Right lobe of liver (tissue), 6 donors: ENCODE results near the gene KLK3. TPM values are rescaled to one million over a fixed set of nuclear protein-coding genes. Genes with fewer than 3 reads are reported as not detected.

Experiments used
- ATAC-seq, 4 donors: fragments of 200-7000 bp; cut with Tn5 transposase; one replicate each; pipeline ENCODE4 v1.9.1; 2020; ENCODE audit warnings: mild to moderate bottlenecking in 4 of 4, moderate library complexity in 4 of 4
- DNase-seq, 3 donors: peaks; one replicate each; pipeline ENCODE4 v3.0.0-alpha.2; 2020
- H3K27ac ChIP-seq, 3 donors: fragments of 200-600 bp; one replicate each; pipeline ENCODE4 v1.8.0; 2022
- H3K27me3 ChIP-seq, 2 donors: fragments of 200-600 bp; one replicate each; pipeline ENCODE4 v1.8.0; 2022
- H3K36me3 ChIP-seq, 4 donors: fragments of 200-600 bp; sonication (generic) in 1 of 4; one replicate each; pipeline versions ENCODE4 v1.5.1 to v1.8.0; 2017 to 2022; ENCODE audit warnings: control low read depth in 1 of 4
- H3K4me1 ChIP-seq, 4 donors: fragments of 200-600 bp; sonication (generic) in 1 of 4; one replicate each; pipeline versions ENCODE4 v1.5.1 to v1.8.0; 2017 to 2022; ENCODE audit warnings: control low read depth in 1 of 4
- H3K4me3 ChIP-seq, 3 donors: fragments of 200-600 bp; one replicate each; pipeline ENCODE4 v1.8.0; 2022
- H3K9me3 ChIP-seq, 4 donors: fragments of 200-600 bp; sonication (generic) in 1 of 4; one replicate each; pipeline versions ENCODE4 v1.5.1 to v1.8.0; 2017 to 2022; ENCODE audit warnings: control low read depth in 1 of 4
- CTCF ChIP-seq, 4 donors: fragments of 200-600 bp in 3 of 4; fragments of 450-650 bp in 1 of 4; IDR thresholded peaks; one replicate each; pipeline versions ENCODE4 v1.5.1 to v1.8.0; 2016 to 2022; ENCODE audit warnings: antibody characterized with exemption in 4 of 4, mild to moderate bottlenecking in 2 of 4
- POLR2A ChIP-seq: fragments of 450-650 bp; IDR thresholded peaks from one replicate; pipeline ENCODE4 v1.6.1; 2017; ENCODE audit warnings: antibody characterized with exemption, mild to moderate bottlenecking
- WGBS: methylation state at CpG from one replicate; pipeline ENCODE4 v1.1.6; 2018; ENCODE audit warnings: low coverage, low lambda C conversion rate; ENCODE audit not compliant: insufficient coverage; ENCODE audit errors: missing lambda C conversion rate; 5-methylcytosine and 5-hydroxymethylcytosine counted together
- intact Hi-C, 2 donors: fragments of 100-400 bp; cut with DNase I; formaldehyde crosslinking; loops; one replicate each; pipeline versions ENCODE4 v1.11.2 to v1.14.1; 2022
- total RNA-seq, 6 experiments: library from RNA; depleted of rRNA in 2 of 6; stranded (reverse); fragments of >200 nt in 2 of 6; fragmentation: NEBNext Ultra II Directional in 3 of 6; extraction: Animal tissue kit (Norgen Biotek cat#: 25700) in 3 of 6; gene quantifications; one replicate each; pipeline versions ENCODE4 v1.1.0 to v1.2.4, GENCODE V29; 2016 to 2023
- donor health status: DM: no; HTN: yes; CAD: no.
- donor health status: DM: no; HTN: no; CAD: no.
- donor health status: DM: no; HTN: no; CAD: no.
- donor health status: DM: no; HTN: yes; CAD: no.
- donor health status: DM: no; HTN: yes; CAD: no.

KLK3 gene
- total RNA-seq, 6 experiments from 2014 or later: not detected

- ATAC-seq: no peak
- no peak overlapping the region for H3K4me3 ChIP-seq
- TF ChIP-seq POLR2A: no peak
- TF ChIP-seq CTCF (IDR thresholded peaks at IDR 0.05): no peak
- 3% methylated on average over 13 of the region's 15 CpGs for WGBS
- H3K4me1 ChIP-seq: peaks cover 0 to 4% (median 0%) of the 10 kb centered on the region in 4 donors
- peaks cover 0 to 2% of the 10 kb centered on the region in 2 donors for H3K27me3 ChIP-seq
- intact Hi-C loops: no loop called here
- H3K27ac ChIP-seq: no peak overlapping the region
- no peaks in the 10 kb centered on the region for H3K36me3 ChIP-seq
- DNase-seq: no peak
- no peaks in the 10 kb centered on the region for H3K9me3 ChIP-seq
Observed at GRCh38 chr19:50820086-50820485, 34.6 kb upstream of the KLK3 start.

- Histone ChIP-seq H3K27ac (no peak overlapping the region), H3K4me3 (no peak overlapping the region), H3K27me3 (peaks cover 0 to 2% of the 10 kb centered on the region in 2 donors), H3K9me3 (no peaks in the 10 kb centered on the region), H3K4me1 (peaks cover 0 to 4% (median 0%) of the 10 kb centered on the region in 4 donors), H3K36me3 (no peaks in the 10 kb centered on the region)
- 4% methylated on average over 16 of the region's 21 CpGs for WGBS
- ATAC-seq (no peak), DNase-seq (no peak)
- TF ChIP-seq CTCF (IDR thresholded peaks at IDR 0.05) (no peak), POLR2A (no peak)
- intact Hi-C loops: no loop called here
Observed at GRCh38 chr19:50820549-50821247, 34.0 kb upstream of the KLK3 start.

DNA sequence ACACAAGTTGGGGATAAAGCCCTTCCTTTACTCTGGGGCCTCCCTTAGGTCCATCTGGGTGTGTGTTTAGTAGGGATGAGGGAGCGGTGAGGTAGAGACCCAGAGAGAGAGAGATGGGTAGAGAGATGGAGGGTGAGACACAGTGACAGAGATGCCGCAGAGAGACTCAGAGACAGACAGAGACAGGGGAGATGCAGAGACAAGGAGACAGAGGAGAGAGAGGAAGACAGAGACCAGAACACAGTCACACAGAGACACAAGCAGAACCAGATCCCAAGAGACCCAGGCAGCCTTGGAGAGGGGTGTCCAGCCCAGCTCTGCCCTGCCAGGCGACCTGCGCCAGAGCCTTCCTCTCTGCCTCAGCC is 33.5 kb upstream of the KLK3 start:
- intact Hi-C loops: no loop called here
- ATAC-seq (no peak), DNase-seq (no peak)
- H3K36me3 ChIP-seq: no peaks in the 10 kb centered on the region
- 67% methylated on average over 1 of the region's 4 CpGs for WGBS
- TF ChIP-seq POLR2A (no peak), CTCF (IDR thresholded peaks at IDR 0.05) (no peak)
- peaks cover 0 to 4% (median 0%) of the 10 kb centered on the region in 4 donors for H3K4me1 ChIP-seq
- H3K27ac ChIP-seq: no peak overlapping the region
- H3K4me3 ChIP-seq: no peak overlapping the region
- H3K9me3 ChIP-seq: no peaks in the 10 kb centered on the region
- peaks cover 0 to 2% of the 10 kb centered on the region in 2 donors for H3K27me3 ChIP-seq

- H3K4me1 ChIP-seq: peaks cover 0 to 4% (median 0%) of the 10 kb centered on the region in 4 donors
- TF ChIP-seq POLR2A (no peak), CTCF (IDR thresholded peaks at IDR 0.05) (no peak)
- DNase-seq (no peak), ATAC-seq (no peak)
- peaks cover 0 to 2% of the 10 kb centered on the region in 2 donors for H3K27me3 ChIP-seq
- H3K27ac ChIP-seq: no peak overlapping the region
- H3K4me3 ChIP-seq: no peak overlapping the region
- intact Hi-C loops: no loop called here
- H3K36me3 ChIP-seq: no peaks in the 10 kb centered on the region
- WGBS: 35% methylated on average over 5 of the region's 8 CpGs
- H3K9me3 ChIP-seq: no peaks in the 10 kb centered on the region
Observed at GRCh38 chr19:50821622-50822021, 33.1 kb upstream of the KLK3 start.
